RKO (cell line): Measurements from ENCODE around the gene SPEG.
A peak's percentile ranks its signal among the peaks of the same experiment; 100 is the strongest.

Experiments used
- DNase-seq: peaks from one replicate; pipeline ENCODE4 v3.0.0-alpha.2; 2016; ENCODE audit warnings: low spot score

Gene SPEG

DNA sequence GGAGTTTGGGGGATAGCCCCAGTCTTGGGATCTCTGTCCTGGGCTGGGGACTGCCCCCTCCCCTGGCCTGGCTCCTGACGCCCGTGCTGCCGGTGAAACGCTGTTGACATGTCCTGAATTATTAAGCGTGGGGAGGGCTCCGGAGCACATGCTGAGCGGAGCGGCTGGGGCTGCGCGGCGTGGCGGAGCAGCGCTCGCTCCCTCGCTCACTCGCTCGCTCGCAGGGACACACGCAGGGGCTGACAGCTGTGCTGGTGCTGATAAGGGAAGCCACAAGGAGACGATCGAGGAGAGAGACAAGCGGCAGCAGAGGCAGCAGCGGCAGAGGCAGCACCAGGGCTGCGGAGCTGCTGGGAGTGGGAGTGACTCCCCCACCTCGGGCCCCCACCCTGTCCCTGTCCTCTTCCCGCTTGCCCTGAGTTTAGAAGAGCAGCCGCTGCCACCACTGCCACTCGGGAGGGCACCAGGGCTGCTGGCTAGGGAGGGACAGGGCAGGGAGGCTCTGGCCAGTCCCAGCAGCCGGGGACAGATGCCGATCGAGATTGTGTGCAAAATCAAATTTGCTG lies 79.6 kb downstream of the SPEG start, which contains the start of gene ASIC4:
TSS of gene ASIC4 (plus strand) at position 287 of the 566 bp plus-strand sequence. CDS start at position 530, 243 bp downstream.
- no peak for DNase-seq

DNA sequence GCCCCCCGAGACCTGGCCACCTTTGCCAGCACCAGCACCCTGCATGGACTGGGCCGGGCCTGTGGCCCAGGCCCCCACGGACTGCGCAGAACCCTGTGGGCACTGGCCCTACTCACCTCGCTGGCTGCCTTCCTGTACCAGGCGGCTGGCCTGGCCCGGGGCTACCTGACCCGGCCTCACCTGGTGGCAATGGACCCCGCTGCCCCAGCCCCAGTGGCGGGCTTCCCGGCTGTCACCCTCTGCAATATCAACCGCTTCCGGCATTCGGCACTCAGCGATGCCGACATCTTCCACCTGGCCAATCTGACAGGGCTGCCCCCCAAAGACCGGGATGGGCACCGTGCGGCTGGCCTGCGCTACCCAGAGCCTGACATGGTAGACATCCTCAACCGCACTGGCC lies 80.2 kb downstream of the SPEG start:
- DNase-seq: no peak

DNA sequence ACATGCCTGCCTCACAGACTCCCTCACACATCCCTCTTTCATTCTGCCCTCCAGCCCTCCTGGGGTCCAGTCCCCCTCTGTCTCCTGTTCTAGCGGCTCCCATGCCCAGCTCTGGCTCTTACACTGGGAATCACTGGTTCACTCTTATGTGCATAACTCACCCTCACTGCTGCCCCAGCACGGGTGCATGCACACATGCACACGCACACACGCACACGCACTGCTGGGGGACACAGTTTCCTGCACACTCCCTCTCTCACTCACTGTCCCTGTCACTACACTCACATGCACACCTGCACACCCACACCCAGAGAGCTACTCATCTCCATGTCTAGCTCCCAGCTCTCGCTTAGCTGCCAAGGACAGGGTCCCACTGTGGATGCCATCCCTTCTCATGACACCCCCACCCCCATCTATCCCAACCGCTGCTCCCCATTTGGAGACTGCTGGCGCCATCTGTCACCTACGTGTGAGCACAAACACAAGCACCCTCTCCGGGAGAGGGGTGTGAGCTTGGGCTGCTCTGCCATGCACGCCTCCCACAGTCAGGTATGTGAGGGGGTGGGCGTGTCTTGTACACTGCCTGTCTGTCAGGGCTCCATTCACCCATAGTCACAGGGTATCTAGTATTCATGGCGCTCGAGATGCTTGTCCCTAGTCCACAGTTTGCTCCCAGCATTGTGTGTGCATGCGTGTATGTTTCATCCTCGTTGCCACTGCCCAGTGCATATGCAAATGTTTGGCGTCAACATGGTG lies 81.4 kb downstream of the SPEG start:
- DNase-seq: no peak

DNA sequence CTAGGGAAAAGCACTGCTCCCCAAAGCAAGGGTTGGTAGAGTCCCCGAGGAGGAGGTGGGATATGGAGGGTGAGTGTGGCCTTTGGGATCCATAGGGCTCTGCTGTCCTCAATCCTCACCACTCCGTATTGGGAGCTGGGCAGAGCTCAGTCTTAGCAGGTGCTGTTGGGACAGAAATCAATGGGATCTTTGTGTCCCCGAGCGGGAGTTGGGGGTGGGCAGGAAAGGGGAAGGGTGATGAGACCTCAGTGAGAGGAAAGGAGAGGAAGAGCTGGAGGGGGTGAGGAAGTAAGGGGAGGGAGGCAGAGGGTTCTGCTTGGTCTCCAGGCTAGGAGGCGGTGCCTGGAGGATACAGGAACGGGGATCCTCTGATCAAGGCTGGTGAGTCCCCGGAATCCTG lies 82.2 kb downstream of the SPEG start:
- no peak for DNase-seq

DNA sequence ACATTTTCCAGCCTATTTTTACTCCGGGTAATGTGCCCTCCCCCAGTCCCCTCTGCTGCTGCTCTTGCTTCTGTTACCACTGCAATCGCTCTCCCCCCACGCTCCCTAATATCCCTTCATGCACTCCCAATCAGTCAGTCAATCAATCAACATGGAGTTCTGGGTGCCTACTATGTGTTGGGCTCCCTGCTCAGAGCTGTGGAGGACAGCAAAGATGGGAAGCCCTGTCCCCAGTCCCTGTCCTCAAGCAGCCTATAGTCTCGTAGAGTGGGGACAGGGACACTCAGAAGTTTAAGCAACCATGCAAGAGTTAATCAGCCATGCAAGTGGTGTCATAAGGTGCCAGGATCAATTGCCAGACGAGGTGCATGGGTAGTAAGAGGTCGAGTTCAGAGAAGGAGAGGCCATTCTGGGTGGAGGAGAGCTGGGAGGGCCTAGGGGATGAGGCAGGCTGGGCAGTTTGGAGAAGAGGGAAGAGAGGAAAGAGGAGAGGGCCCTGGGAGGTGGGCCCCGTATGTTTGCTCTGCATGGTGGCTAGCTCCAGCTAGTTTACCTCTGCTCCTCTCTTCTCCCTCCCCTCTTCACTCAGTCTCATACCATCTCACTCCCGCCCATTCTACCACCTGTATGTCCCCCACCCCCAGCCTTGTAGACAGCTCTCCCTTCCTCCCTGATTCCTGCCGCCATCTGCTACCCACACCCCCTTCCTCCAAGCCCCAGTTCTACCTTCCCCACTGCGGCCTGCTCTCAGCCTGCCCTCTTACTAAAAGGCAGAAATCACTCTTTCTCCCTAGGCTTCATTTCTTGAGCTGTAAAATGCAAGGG lies 83.5 kb downstream of the SPEG start:
- no peak for DNase-seq

DNA sequence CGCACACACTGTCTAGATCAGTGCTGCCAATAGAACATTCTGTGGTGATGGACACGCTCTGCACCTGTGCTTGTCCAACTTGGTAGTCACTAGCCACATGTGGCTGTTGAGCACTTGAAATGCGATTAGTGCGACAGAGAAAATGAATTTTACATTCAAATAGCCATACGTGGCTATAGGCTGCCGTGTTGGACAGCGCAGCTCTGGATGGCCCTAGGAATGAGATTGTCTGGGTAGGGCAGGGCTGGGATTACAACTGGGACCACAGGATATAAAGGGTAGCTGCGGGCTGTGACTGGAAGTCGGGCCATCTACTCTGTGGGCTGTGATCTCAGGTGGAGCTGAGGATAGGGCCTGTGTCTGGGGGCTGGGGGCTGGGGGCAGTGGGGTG lies 84.9 kb downstream of the SPEG start:
- no peak for DNase-seq

DNA sequence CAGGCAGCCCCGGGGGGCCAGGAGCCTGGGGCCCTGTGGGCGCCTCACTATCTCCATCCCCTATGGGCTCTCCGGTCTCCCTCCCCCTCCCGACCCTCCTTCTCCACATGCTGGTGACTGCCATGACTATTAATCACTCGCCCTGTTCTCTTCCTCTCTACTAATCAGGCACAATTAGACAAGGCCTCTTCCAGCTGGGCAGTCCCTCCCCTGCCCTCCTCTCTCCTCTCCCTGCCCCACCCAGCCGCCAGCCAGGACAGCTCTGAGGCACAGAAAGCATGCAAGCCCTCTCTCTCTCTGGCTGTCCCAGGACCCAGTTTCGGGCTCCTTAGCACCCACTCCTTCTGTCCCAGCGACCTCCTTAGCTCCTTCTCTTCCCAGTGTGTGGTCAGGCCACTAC lies 85.4 kb downstream of the SPEG start:
- no peak for DNase-seq

DNA sequence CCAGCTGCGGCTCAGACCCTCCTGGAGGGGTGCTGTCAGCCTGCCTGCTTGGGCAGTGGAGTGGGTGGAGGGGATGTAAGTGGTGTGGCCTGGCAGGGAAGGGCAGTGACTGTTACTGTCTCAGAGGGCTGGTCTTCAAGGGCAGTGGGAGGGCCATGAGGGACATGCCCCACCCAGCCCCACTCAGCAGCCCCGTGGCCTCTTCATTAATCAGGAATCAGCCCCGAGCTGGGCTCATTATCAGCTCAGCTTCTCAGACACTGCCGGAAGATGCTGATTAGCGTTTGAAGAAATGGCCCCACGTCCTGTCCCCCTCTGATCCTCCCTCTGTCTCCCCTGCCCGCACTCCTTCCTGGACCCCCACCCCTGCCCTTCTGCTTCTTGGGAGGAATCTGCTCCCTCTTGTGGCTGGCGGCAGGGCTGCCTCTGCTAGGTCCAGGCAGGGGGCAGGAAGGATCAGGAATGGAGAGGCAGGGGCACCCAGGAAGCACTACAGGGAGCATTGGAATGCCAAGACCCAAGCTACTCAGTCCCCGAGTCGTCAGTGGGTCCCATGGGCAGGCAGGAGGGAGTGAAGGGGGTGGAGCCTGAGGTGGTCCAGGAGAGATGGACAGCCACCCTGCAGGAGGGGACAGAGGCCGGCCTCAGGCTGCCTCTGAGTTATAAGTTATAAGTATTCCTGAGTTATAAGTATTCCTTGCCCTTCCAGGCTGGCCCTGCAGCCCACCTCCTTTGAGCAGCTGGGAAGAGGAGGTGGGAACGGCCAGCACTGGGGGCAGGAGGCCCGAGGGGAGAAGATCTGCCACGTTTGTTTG lies 86.6 kb downstream of the SPEG start:
- DNase-seq: no peak

DNA sequence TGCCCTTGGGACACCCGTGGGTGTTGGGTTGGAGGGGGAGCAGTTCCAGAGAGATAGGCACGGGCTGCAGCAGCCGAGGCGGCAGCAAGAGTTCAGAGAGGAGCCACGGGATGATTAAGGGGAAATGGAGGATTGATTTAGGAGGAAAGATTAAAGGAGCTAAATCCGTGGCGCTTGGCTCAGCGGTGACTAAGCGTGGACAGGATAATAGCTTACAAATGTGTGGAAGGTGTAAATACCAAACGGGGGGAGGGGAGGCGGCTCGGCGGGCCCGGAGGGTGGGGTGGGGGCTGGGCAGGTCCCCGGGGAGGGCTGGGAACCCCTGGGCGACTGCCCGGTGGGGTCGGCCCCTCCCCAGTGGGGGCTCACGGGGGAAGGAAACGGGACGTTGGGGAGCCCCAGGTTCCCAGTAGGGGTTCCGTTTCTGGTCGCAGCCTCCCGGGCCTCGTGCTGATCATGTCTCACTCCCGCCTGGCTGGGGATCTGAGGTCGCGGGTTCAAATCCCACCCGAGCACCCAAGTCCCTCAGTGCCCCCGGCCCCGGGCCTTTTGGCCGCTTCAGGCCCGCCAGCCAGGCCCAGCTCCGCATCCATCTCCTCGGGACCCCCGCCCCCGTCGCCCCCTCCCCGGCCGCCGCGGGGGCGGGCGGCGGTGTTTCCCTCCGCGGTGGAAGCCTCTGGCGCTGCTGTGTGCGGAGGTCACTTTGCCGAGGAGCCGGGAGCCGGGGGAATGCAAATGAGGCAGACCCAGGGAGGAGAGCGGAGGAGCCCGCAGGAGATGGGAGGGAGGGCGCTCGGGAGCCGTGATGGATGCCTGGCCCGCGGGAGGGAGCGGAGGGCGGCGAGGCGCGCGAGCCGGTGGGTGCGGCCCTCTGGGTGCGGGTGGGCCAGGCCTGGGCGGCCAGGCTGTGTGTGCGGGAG lies 87.7 kb downstream of the SPEG start:
- peak; percentile 46 for DNase-seq

DNA sequence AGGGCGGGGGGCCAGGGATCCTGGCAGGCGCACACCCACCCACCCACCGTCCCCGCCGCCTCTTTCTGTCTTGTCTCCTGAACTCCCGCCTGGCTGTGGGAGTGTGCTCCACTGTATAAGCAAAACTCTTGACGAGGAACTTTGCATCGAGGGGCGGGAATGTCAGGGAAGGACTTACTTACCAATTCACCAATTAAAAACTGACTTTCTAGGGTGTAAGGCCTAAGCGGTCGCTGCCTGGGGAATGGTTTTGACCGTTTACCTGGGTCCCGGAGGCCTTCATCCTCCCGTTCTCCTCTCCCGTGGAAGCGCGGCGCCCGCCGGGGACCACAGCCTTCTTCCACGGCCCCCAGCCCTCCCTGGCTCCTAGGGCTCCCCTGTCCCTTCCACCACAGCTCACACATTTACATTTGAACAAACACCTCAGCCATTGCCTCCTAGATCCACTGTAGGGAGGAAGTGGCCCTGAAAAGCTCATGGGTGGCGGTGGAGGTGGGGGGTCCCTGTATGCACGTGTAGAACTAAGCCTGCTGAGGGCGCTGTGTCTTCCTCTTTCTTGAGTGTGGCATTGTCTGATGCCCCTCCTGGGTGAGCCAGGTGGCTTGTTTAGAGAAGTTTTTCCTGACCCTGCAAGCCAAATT lies 88.5 kb downstream of the SPEG start:
- no peak for DNase-seq

DNA sequence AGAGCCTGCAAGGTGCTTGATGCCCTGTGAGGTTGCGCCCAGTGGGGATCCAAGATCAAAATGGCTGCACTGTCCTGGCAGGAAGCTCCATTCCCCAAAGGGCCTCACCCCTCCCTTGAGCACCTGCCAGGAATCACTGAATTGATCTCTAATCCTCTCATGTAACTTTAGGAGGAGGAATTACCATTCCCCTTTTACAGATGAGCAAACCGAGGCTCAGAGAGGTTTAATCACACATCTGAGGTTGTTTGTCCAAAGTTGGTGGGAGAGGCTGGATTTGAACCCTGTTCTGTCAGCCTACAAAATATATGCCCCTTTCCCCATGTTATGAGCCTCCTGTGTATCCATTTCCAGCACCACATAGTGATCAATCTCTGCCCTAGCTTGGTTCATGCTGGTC lies 90.2 kb downstream of the SPEG start:
- no peak for DNase-seq

DNA sequence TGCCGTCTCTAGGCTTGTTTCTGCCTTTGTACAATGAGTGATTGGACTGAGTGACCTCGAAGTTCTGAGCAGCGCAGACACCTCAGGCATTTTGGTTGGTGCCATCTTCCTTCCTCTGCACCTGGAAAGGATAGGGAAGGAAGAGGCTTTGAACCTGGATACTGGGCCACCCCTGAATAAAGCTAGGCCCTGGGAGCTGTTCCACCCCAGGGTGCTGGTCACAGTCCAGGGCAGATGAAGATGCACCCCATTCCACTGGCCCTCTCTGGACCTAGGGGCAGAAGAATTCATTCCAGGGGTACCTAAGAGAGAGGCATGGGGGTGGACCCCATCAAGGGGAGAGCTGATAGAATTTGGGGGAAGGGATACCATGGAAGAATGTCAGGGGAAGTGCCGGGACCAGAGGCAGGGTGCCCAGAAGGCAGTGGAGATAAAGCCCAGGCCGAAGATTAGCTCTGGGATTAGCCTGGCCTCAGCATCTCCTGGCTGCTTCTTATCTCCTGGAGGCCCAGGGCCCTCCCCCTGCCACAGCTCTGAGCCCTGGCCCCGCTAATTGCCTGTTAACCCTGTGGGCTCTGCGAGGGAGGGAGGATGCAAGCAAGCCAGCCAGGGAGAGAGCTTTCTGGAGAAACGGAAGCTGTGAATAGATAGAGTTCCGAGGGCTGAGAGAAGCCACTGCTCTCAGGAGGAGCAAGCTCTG lies 91.0 kb downstream of the SPEG start:
- no peak for DNase-seq

DNA sequence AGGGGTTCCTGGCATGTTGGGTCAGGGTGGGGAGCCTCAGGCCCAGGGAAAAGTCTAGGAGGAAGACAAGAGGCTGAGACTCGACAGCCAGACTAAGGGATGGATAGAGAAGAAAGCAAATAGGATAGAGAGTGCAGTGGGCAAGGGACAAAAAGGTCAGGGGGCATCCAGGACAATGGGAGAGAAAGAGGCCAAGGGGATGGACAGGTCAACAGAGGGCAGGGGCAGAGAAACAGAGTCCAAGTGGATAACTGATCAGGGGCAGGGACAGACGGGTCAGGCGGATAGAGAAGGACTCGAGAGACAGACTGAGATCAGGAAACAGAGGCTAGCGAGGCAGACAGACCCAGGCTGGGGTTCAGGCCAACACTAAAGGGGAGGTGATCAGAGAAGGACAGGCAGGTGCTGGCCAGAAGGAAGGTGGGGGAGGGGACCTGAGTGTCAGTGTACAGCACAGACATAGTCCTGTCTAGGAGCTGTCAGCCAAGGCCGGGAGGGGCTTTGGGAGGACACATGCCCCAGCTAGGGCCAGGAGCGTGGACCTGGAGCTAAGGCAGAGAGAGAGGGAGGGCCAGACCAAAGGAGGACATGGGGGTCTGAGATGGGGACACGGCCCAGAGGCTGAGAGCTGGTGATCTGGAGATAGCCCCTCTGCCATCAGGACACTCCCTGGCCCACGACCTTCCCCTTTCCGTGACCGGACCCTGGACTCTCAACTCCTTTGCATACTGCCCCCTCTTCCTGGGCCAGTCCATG lies 91.9 kb downstream of the SPEG start:
- no peak for DNase-seq

DNA sequence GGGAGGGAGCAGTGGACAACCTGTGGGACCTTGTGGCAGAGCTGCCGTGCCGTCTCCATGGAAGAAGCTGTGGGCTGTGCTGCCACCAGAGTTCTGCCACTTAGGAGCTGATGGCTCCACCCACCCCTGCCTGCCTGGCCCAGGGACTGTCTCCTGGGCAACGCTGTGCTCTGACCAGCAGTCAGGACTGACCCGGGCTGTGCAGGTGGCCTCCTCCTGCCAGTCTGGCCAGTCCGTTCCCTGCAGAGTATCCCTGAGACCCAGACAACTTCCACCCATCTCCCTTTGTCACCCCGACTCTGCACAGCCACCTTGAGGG lies 92.4 kb downstream of the SPEG start:
- no peak for DNase-seq

DNA sequence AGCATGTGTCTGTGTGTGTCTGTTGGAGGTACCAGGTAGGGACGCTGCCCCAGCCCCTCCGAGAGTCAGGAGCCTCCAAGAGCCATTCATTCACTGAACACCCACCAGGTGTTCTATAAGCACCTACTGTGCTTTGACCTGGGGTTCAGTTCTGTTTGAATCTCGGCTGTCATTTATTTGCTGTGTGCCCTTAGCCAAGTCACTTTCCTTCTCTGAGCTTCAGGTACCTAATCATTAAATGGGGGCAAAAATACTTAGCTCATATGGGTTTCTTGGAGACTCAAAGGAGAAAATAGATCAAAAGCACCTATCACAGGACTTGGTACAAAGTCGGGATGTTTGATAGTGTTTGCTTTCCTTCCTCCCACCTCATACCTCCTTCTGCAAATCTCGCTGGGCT lies 92.8 kb downstream of the SPEG start:
- no peak for DNase-seq

DNA sequence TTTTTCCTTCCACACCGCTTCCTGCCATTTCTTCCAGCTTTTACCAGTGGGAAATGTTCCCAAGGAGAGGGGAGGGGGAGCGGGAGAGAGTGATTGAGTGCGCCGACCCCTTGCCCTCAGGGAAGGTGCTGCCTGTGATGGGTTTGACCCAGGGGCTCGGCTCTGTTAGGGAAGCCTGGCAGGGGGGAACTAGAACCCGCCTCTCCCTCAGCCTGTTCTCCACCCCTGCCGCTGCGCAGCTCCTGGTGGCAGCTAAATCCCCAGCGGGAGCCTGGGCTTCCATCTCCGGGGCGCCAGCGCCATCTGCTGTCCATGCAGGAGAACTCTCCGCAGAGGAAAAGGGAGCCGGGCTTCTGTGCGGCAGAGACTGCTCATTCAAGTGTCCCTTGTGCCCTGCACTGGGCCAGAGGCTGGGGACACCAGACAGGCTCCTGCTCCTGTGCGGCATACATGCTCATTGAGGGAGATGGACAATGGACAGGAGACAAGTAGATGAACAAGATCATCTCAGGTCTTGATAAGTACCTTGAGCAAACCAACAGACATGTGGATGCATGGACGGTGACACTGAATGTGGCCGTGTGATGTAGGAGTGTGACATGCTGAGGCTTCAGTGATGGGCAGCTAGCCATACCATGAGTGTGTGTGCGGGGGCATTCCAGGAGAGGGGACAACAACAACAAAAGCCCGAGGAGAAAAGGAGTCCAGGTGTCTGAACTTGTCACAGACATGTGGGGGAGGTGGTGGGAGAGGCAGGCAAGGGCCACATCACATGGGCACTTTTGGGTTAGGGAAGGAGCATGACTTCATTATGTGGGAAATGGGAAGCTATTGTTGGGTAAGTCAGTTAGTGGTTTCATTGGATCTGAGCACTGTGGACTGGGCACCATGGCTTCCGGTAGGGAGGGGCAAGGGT lies 95.7 kb downstream of the SPEG start:
- peak; percentile 84 for DNase-seq

DNA sequence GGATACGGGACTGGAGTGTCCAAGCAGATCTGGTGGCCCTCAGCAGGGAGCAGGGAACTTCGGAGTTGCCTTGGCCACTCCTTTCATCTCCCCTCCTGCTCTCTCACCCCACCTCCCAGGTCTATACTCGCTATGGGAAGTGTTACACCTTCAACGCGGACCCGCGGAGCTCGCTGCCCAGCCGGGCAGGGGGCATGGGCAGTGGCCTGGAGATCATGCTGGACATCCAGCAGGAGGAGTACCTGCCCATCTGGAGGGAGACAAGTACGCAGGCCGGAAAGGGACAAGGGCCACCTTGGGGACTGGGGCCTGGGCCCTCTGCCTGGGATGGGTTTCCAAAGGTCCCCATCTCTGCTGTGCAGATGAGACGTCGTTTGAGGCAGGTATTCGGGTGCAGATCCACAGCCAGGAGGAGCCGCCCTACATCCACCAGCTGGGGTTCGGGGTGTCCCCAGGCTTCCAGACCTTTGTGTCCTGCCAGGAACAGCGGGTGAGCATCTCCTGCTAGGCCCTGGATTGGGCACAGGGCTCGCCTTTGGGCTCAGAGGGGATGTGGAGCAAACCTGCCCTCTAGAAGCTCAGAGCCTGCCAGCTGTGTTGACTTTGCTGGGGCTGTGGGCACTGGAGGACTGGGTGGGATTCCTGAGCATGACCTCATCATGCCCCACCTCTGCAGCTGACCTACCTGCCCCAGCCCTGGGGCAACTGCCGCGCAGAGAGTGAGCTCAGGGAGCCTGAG lies 97.2 kb downstream of the SPEG start:
- no peak for DNase-seq

DNA sequence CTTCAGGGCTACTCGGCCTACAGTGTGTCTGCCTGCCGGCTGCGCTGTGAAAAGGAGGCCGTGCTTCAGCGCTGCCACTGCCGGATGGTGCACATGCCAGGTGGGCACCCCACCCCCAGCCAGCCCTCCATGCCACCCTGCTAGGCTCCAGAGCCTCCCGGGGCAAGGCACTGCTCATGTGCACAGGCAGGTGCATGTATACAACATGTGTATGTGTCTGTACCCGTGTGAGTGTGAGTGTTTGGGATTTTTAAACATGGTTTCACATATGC lies 97.7 kb downstream of the SPEG start:
- DNase-seq: no peak
